Fibroblast of upper back skin (primary cell): Measurements from ENCODE around the gene NDUFAF8.

ENCODE experiments used
- DNase-seq: peaks from one replicate; pipeline ENCODE4 v3.0.0-alpha.2; 2013

The NDUFAF8 gene

GRCh38 chr17:81200695-81201580 lies 38.2 kb upstream of the NDUFAF8 start:
- peak; percentile 50 for DNase-seq

- no peak for DNase-seq
Measured at GRCh38 chr17:81202318-81202717, 36.8 kb upstream of the NDUFAF8 start.

- no peak for DNase-seq
Measured at GRCh38 chr17:81203136-81203535, 36.0 kb upstream of the NDUFAF8 start.

GRCh38 chr17:81204578-81204977 lies 34.5 kb upstream of the NDUFAF8 start:
- DNase-seq, result no peak

GRCh38 chr17:81206166-81206565 lies 33.0 kb upstream of the NDUFAF8 start:
- no peak for DNase-seq

GRCh38 chr17:81206657-81207056 lies 32.5 kb upstream of the NDUFAF8 start:
- no peak for DNase-seq

- DNase-seq, result no peak
Measured at GRCh38 chr17:81207610-81208581, 31.2 kb upstream of the NDUFAF8 start.

GRCh38 chr17:81208651-81209050 lies 30.5 kb upstream of the NDUFAF8 start:
- no peak for DNase-seq

- no peak for DNase-seq
Measured at GRCh38 chr17:81209141-81209540, 30.0 kb upstream of the NDUFAF8 start.

GRCh38 chr17:81210466-81210865 lies 28.7 kb upstream of the NDUFAF8 start:
- no peak for DNase-seq

GRCh38 chr17:81210868-81211267 lies 28.2 kb upstream of the NDUFAF8 start:
- no peak for DNase-seq

GRCh38 chr17:81212365-81212764 lies 26.8 kb upstream of the NDUFAF8 start:
- no peak for DNase-seq

GRCh38 chr17:81213978-81214377 lies 25.1 kb upstream of the NDUFAF8 start:
- no peak for DNase-seq

- no peak for DNase-seq
Measured at GRCh38 chr17:81217491-81217890, 21.6 kb upstream of the NDUFAF8 start.

GRCh38 chr17:81218459-81218858 lies 20.7 kb upstream of the NDUFAF8 start:
- no peak for DNase-seq

GRCh38 chr17:81218991-81219390 lies 20.1 kb upstream of the NDUFAF8 start:
- no peak for DNase-seq

GRCh38 chr17:81219476-81220180 lies 19.5 kb upstream of the NDUFAF8 start:
- no peak for DNase-seq

- no peak for DNase-seq
Measured at GRCh38 chr17:81221371-81221841, 17.7 kb upstream of the NDUFAF8 start.

GRCh38 chr17:81221842-81222619 lies 17.1 kb upstream of the NDUFAF8 start:
- no peak for DNase-seq

GRCh38 chr17:81222620-81222905 lies 16.6 kb upstream of the NDUFAF8 start:
- no peak for DNase-seq

GRCh38 chr17:81222906-81223761 lies 16.0 kb upstream of the NDUFAF8 start, which contains the start of gene CEP131:
Gene CEP131 (minus strand): TSS chr17:81222965. CDS start chr17:81220056, 2,909 bp downstream.
- DNase-seq, result peak; percentile 98
